GM10847 (cell line): ENCODE measurements around the gene CDK15.

Source experiments
- POLR2A ChIP-seq: IDR thresholded peaks from 2 replicates; pipeline ENCODE4 v1.6.1; 2011; ENCODE audit not compliant: insufficient read length; ENCODE audit errors: extremely low read depth

CDK15 gene

GRCh38 chr2:201806442-201807170 lies at the start of gene CDK15:
TSS of gene CDK15 (plus strand) at chr2:201806537. CDS start at chr2:201806665, 128 bp downstream.
- TF ChIP-seq POLR2A: no peak

GRCh38 chr2:201758234-201758633 lies 48.1 kb upstream of the CDK15 start:
- no peak for TF ChIP-seq POLR2A

- no peak for TF ChIP-seq POLR2A
Measured at GRCh38 chr2:201758873-201759272, 47.5 kb upstream of the CDK15 start.

GRCh38 chr2:201759567-201759966 lies 46.8 kb upstream of the CDK15 start:
- no peak for TF ChIP-seq POLR2A

GRCh38 chr2:201761101-201761500 lies 45.2 kb upstream of the CDK15 start:
- no peak for TF ChIP-seq POLR2A

GRCh38 chr2:201765799-201766198 lies 40.5 kb upstream of the CDK15 start:
- TF ChIP-seq POLR2A: no peak

GRCh38 chr2:201768918-201769317 lies 37.4 kb upstream of the CDK15 start:
- TF ChIP-seq POLR2A: no peak

- no peak for TF ChIP-seq POLR2A
Measured at GRCh38 chr2:201769666-201770373, 36.5 kb upstream of the CDK15 start.

- TF ChIP-seq POLR2A: no peak
Measured at GRCh38 chr2:201773990-201774389, 32.3 kb upstream of the CDK15 start.

- no peak for TF ChIP-seq POLR2A
Measured at GRCh38 chr2:201774546-201774945, 31.8 kb upstream of the CDK15 start.

- no peak for TF ChIP-seq POLR2A
Measured at GRCh38 chr2:201775326-201775725, 31.0 kb upstream of the CDK15 start.

- TF ChIP-seq POLR2A: no peak
Measured at GRCh38 chr2:201777043-201777442, 29.3 kb upstream of the CDK15 start.

GRCh38 chr2:201777869-201778268 lies 28.5 kb upstream of the CDK15 start:
- no peak for TF ChIP-seq POLR2A

GRCh38 chr2:201779901-201780673 lies 26.2 kb upstream of the CDK15 start:
- no peak for TF ChIP-seq POLR2A

- TF ChIP-seq POLR2A: peak; percentile 68
Measured at GRCh38 chr2:201780674-201781493, 25.5 kb upstream of the CDK15 start, which contains the start of gene ALS2. TSS of gene ALS2 (minus strand) at chr2:201780933. CDS start at chr2:201768885, 12,048 bp downstream.
